ENCODE data around the gene MBD3L1. TPM values are rescaled to one million over a fixed set of nuclear protein-coding genes. Genes with fewer than 3 reads are reported as not detected.

Gene MBD3L1
- total RNA-seq, 4 donors from 2014 or later = not detected

DNA sequence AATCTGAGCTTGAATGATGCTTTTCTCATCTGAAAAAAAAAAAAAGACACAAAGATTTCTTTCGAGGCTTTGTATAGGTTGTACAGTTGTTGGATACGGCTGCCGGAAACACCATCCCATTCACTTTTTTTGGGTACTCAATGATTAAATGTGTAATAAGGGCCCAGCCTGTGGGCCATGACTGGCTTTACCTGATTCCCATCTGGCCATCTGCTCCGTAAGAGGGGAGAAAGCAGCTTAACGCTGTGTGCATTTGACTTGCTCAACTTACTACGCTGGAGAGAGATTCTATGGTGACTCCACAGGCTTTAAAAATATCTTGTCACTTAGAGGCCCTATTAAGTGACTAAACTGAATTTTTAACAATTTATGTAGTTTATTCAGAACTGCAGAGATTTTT lies 804 bp upstream of the MBD3L1 start:
- Histone ChIP-seq H3K4me1 (peaks cover 10% of the 10 kb centered on the region), H3K36me3 (peaks cover 26% of the 10 kb centered on the region), H3K27ac (peak overlapping the region; percentile 98), H3K4me3 (peak overlapping the region; percentile 99), H3K27me3 (no peaks in the 10 kb centered on the region), H3K9me3 (no peaks in the 10 kb centered on the region)
- TF ChIP-seq POLR2AphosphoS5 (IDR thresholded peaks at IDR 0.05) (no peak), POLR2A (IDR thresholded peaks at IDR 0.05) (no peak), EP300 (IDR thresholded peaks at IDR 0.05) (no peak)
- TF ChIP-seq, protein P1, sequence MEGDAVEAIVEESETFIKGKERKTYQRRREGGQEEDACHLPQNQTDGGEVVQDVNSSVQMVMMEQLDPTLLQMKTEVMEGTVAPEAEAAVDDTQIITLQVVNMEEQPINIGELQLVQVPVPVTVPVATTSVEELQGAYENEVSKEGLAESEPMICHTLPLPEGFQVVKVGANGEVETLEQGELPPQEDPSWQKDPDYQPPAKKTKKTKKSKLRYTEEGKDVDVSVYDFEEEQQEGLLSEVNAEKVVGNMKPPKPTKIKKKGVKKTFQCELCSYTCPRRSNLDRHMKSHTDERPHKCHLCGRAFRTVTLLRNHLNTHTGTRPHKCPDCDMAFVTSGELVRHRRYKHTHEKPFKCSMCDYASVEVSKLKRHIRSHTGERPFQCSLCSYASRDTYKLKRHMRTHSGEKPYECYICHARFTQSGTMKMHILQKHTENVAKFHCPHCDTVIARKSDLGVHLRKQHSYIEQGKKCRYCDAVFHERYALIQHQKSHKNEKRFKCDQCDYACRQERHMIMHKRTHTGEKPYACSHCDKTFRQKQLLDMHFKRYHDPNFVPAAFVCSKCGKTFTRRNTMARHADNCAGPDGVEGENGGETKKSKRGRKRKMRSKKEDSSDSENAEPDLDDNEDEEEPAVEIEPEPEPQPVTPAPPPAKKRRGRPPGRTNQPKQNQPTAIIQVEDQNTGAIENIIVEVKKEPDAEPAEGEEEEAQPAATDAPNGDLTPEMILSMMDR (IDR thresholded peaks at IDR 0.05) = no peak
- no peak for DNase-seq (ENCODE audit: low spot score in 2 of 2)
- 54% methylated on average over 6 of the region's 6 CpGs for WGBS

- 0% methylated on average over 8 of the region's 16 CpGs for WGBS
- Histone ChIP-seq H3K4me1 (peaks cover 10% of the 10 kb centered on the region), H3K27me3 (no peaks in the 10 kb centered on the region), H3K9me3 (no peaks in the 10 kb centered on the region), H3K36me3 (peaks cover 22% of the 10 kb centered on the region), H3K4me3 (peak overlapping the region; percentile 99), H3K27ac (peak overlapping the region; percentile 98)
- DNase-seq (ENCODE audit: low spot score in 2 of 2) = no peak
- TF ChIP-seq POLR2AphosphoS5 (IDR thresholded peaks at IDR 0.05) = no peak
- TF ChIP-seq EP300 (IDR thresholded peaks at IDR 0.05) = no peak
- TF ChIP-seq, protein P1 (IDR thresholded peaks at IDR 0.05) = no peak
- no peak for TF ChIP-seq POLR2A (IDR thresholded peaks at IDR 0.05)
These were observed 395 bp upstream of the MBD3L1 start for GRCh38 chr19:8831832-8832131.

GRCh38 chr19:8835446-8835845 lies 3.3 kb downstream of the MBD3L1 start:
- H3K4me3 ChIP-seq = no peak overlapping the region
- no peaks in the 10 kb centered on the region for H3K9me3 ChIP-seq
- TF ChIP-seq, protein P1 (IDR thresholded peaks at IDR 0.05) = no peak
- TF ChIP-seq POLR2A (IDR thresholded peaks at IDR 0.05) = no peak
- TF ChIP-seq POLR2AphosphoS5 (IDR thresholded peaks at IDR 0.05) = no peak
- no peak for TF ChIP-seq EP300 (IDR thresholded peaks at IDR 0.05)
- H3K27me3 ChIP-seq = no peaks in the 10 kb centered on the region
- peaks cover 3% of the 10 kb centered on the region for H3K36me3 ChIP-seq
- no peak overlapping the region for H3K27ac ChIP-seq
- no peak for DNase-seq (ENCODE audit: low spot score in 2 of 2)
- peaks cover 10% of the 10 kb centered on the region for H3K4me1 ChIP-seq
- 68% methylated on average over 2 of the region's 2 CpGs for WGBS

GRCh38 chr19:8835877-8836276 lies 3.7 kb downstream of the MBD3L1 start:
- H3K4me3 ChIP-seq = no peak overlapping the region
- no peaks in the 10 kb centered on the region for H3K36me3 ChIP-seq
- no peak for TF ChIP-seq EP300 (IDR thresholded peaks at IDR 0.05)
- no peaks in the 10 kb centered on the region for H3K9me3 ChIP-seq
- no peak for DNase-seq (ENCODE audit: low spot score in 2 of 2)
- peaks cover 8% of the 10 kb centered on the region for H3K4me1 ChIP-seq
- 90% methylated on average over 3 of the region's 3 CpGs for WGBS
- H3K27me3 ChIP-seq = no peaks in the 10 kb centered on the region
- H3K27ac ChIP-seq = no peak overlapping the region

- WGBS = 86% methylated on average over 5 of the region's 5 CpGs
- Histone ChIP-seq H3K27ac (no peak overlapping the region), H3K36me3 (no peaks in the 10 kb centered on the region), H3K4me1 (no peaks in the 10 kb centered on the region), H3K27me3 (no peaks in the 10 kb centered on the region), H3K9me3 (no peaks in the 10 kb centered on the region), H3K4me3 (no peak overlapping the region)
- DNase-seq (ENCODE audit: low spot score in 2 of 2) = no peak
- TF ChIP-seq, protein P1 (IDR thresholded peaks at IDR 0.05) = no peak
- TF ChIP-seq POLR2A (IDR thresholded peaks at IDR 0.05) (no peak), POLR2AphosphoS5 (IDR thresholded peaks at IDR 0.05) (no peak), EP300 (IDR thresholded peaks at IDR 0.05) (no peak)
These were observed 8.5 kb downstream of the MBD3L1 start for GRCh38 chr19:8840708-8841107.

DNA sequence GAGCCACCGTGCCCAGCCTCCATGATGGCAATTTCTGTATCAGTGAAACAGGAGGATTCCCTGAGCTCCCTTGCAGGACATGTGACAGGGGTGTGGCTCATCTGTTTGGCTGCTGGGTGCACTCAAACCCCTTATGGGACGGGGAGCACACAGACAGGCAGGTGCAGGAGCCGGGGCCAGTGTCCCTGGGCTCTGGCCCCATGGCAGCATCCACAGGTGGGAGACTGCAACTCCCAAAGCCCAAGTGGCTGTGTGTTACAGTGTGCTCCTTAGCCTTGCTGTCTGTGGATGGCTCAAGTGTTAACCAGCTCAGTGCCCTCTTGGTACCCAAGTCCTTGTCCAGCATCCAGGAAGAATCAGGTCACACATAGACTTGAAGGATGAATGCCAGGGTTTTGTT lies 14.6 kb downstream of the MBD3L1 start:
- WGBS = 79% methylated on average over 3 of the region's 3 CpGs
- H3K4me3 ChIP-seq = no peak overlapping the region
- H3K4me1 ChIP-seq = no peaks in the 10 kb centered on the region
- TF ChIP-seq, protein P1 (IDR thresholded peaks at IDR 0.05) = no peak
- TF ChIP-seq EP300 (IDR thresholded peaks at IDR 0.05) (no peak), POLR2AphosphoS5 (IDR thresholded peaks at IDR 0.05) (no peak), POLR2A (IDR thresholded peaks at IDR 0.05) (no peak)
- H3K36me3 ChIP-seq = no peaks in the 10 kb centered on the region
- H3K27ac ChIP-seq = no peak overlapping the region
- H3K9me3 ChIP-seq = peaks cover 4% of the 10 kb centered on the region
- DNase-seq (ENCODE audit: low spot score in 2 of 2) = no peak
- H3K27me3 ChIP-seq = no peaks in the 10 kb centered on the region

Data from suprapubic skin (tissue), 4 donors.